ENCODE data around the gene ZNF585A.
"Not testable (repeated sequence)": the region's sequence is repeated elsewhere in the genome, so short reads cannot be mapped to it uniquely, and the experiment has no call there.

The ZNF585A gene

DNA sequence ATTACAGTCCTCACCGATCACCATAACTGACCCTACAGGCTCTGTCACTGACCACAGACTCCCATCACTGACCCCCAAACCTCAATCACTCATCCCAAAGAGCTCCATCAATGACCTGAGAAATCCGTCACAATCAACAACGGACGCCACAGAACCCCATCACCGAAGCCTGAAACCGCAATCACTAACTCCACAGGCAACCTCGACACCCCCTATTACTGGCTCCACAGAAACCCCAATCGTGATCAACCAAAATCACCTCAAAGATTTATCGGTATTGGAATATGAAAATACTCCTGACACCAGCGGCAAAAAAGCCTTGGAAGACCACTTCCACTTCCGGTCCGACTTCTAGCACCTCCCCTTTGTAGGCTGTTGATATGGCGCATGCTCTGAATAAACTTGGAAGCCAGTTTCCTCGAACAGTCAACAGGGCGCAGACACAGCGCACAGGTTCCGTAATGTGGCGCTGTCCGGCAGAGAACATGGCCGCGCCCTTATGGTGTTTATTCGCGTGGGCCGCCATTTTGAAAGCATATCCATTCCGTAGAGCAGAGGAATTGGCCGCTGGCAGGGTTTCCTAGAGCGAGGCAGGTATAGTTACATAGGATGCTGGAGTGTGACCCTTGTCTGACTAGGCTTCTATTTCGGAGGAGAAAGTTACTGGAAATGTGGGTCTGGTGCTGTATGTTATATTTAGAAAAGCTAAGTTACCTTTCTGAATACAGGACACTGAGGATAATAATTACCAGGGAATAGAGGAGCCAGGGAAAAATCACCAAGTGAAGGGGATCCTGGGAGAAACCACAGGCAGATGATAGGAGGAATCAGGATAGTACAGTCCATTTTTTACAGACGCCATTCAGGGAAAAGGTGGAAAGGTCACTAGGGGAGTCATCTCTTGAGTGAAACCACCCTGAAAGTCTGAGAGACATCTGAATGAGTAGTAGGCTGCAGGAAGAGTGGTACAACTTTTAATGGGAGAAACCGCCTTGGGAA lies at the start of gene ZNF585A:
TSS of gene ZNF585A (minus strand) at position 328 of the 999 bp plus-strand sequence. CDS start 2,785 bp downstream, outside the sequence.
- Mint-ChIP-seq H3K27me3 (no peaks in the 10 kb centered on the region), H3K27ac (no peak within 1 kb of the TSS), H3K36me3 (peaks cover 29% of the 10 kb centered on the region), H3K4me1 (no peaks in the 10 kb centered on the region), H3K4me3 (no peak within 1 kb of the TSS), H3K9me3 (peaks cover 14% of the 10 kb centered on the region)
- ATAC-seq: peak; percentile 100

DNA sequence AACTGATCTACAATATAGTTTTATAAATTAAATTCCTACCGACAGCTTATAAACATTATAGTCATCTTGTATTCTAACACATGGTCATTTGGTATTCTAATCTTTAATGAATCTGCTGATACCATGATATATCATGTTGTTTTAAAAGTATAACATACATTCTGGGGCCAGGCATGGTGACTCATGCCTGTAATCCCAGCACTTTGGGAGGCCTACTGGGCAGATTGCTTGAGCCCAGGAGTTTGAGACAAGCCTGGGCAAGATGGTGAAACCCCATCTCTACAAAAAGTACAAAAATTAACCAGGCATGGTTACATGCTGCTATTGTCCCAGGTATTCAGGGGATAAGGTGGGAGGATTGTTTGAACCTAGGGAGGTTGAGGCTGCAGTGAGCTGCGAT lies 48.6 kb upstream of the ZNF585A start:
- Mint-ChIP-seq H3K4me3 (no peak overlapping the region), H3K36me3 (peaks cover 61% of the 10 kb centered on the region), H3K27me3 (no peaks in the 10 kb centered on the region), H3K27ac (no peak overlapping the region), H3K4me1 (peaks cover 24% of the 10 kb centered on the region), H3K9me3 (peaks cover under 1% of the 10 kb centered on the region)
- no peak for ATAC-seq

DNA sequence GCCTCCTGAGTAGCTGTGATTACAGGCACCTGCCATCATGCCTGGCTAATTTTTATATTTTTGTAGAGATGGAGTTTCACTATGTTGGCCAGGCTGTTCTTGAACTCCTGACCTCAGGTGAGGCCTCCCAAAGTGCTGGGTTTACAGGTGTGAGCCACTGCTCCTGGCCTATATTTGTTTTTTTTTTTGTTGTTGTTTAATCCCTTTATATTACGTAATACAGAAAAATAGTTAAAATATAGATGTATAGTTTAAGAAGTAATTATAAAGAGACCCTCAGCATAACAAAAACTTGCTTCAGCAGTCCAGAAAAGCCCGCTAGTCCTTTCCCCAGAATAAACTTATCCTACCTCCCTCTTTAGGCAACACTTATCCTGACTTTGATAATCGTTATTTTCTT lies 47.9 kb upstream of the ZNF585A start:
- no peak overlapping the region for H3K27ac Mint-ChIP-seq
- H3K9me3 Mint-ChIP-seq: no peaks in the 10 kb centered on the region
- peaks cover 54% of the 10 kb centered on the region for H3K36me3 Mint-ChIP-seq
- H3K4me3 Mint-ChIP-seq: no peak overlapping the region
- no peaks in the 10 kb centered on the region for H3K27me3 Mint-ChIP-seq
- no peak for ATAC-seq
- peaks cover 24% of the 10 kb centered on the region for H3K4me1 Mint-ChIP-seq

DNA sequence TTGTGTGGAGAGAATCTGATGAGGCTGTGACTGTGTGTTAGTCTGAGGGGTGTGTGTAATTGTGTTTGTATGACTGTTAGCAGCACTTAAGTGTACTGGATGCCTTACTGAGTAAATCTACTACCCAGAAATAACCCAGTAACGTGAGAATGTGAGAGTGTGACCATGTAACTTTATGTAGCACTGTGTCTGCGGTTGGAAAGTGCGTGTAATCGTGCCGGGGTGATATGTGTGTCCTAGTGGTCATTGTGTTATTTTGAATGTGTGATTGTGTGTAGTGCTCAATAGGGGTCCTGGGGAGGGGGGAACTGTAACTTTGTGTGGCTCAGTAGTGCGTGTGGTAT lies 46.1 kb upstream of the ZNF585A start:
- H3K9me3 Mint-ChIP-seq: no peaks in the 10 kb centered on the region
- peak overlapping the region; percentile 93 for H3K27ac Mint-ChIP-seq
- H3K36me3 Mint-ChIP-seq: peaks cover 42% of the 10 kb centered on the region
- H3K27me3 Mint-ChIP-seq: no peaks in the 10 kb centered on the region
- ATAC-seq: peak; percentile 4
- peak overlapping the region; percentile 90 for H3K4me3 Mint-ChIP-seq
- H3K4me1 Mint-ChIP-seq: peaks cover 24% of the 10 kb centered on the region

DNA sequence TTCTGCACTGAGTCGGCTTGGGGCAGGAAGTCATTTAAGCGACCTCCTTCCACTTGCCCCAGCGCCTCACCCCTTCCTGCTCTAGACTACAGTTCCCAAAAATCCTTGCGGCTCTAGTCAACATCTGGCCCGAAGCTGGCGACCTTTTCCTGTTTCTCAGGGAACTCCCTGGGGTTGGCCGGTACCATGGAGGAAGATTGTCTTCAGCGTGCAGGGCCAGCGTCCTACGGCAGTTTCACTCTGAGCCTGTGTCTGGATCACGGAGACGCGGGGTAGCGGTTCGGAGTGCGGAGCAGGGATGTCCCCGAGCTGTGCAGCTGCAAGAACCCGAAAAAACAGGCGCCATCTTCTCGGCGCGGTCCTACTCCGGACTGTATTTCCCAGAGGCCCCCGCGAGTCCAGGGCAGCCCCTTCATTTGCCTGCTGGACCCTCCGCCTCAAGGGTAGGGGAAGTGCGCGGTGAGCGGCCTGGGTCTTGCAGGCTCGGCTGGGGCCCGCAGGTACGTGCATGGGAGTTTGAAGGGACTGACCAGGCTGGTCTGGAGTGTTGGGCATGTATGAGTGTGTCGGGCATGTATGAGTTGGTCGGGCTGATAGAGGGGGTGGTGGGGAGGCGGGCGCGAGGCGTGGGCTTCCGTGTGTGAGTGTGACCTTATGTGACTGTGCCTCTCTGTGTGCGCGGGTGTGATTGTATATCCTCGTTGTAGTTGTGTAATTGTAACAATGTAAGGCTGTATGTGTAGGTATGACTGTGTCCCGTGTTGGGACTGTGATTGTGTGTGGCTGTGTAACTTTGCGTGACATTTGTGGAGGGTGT lies 45.5 kb upstream of the ZNF585A start, which contains the start of gene ZNF383:
TSS of gene ZNF383 (plus strand) at position 440 of the 817 bp plus-strand sequence. CDS start 12,240 bp downstream, outside the sequence.
- H3K27me3 Mint-ChIP-seq: no peaks in the 10 kb centered on the region

DNA sequence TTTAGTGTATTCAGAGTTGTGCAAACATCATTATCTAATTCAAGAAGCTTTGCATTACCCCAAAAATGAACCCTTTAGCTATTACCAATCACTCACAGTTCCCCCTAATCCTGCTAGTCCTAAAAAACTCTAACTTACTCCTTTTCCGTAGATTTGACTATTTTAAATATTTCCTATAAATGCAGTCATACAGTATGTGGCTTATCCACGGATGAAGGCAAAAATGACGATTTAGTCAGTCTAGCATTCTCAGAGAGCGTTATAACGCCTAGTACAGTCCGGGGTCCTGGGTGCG lies 44.9 kb upstream of the ZNF585A start:
- Mint-ChIP-seq H3K27me3 (no peaks in the 10 kb centered on the region), H3K36me3 (peaks cover 32% of the 10 kb centered on the region), H3K4me1 (peaks cover 24% of the 10 kb centered on the region), H3K4me3 (peak overlapping the region; percentile 90), H3K9me3 (no peaks in the 10 kb centered on the region), H3K27ac (peak overlapping the region; percentile 93)
- ATAC-seq: no peak

More for the DNA sequence above, 45.5 kb upstream of the ZNF585A start, which contains the start of gene ZNF383:
- H3K27ac Mint-ChIP-seq: peak within 1 kb of the TSS; percentile 93
- no peaks in the 10 kb centered on the region for H3K9me3 Mint-ChIP-seq
- peaks cover 38% of the 10 kb centered on the region for H3K36me3 Mint-ChIP-seq
- ATAC-seq: peak; percentile 98
- H3K4me1 Mint-ChIP-seq: peaks cover 24% of the 10 kb centered on the region
- peak within 1 kb of the TSS; percentile 90 for H3K4me3 Mint-ChIP-seq

DNA sequence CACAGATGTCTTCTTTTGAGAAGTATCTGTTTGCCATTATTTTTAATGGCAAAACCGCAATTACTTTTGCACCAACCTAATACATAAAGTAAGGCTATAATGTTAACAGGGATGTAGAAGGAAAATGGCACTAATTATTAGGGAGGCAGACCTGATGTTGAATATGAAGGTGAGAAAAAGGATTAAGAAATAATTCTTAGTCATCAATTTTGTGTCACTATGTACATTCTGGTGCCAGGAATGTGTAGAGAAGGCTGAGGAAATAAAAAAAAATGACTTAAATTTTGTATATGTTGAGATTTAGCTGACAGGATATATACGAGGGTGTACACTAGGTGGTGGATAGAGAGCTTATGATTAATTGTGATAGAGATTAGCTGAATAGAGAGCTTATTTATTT lies 25.3 kb upstream of the ZNF585A start:
- Mint-ChIP-seq H3K4me1 (no peaks in the 10 kb centered on the region), H3K27ac (no peak overlapping the region), H3K4me3 (no peak overlapping the region), H3K9me3 (peaks cover 15% of the 10 kb centered on the region), H3K36me3 (peaks cover 90% of the 10 kb centered on the region), H3K27me3 (no peaks in the 10 kb centered on the region)
- ATAC-seq: no peak

DNA sequence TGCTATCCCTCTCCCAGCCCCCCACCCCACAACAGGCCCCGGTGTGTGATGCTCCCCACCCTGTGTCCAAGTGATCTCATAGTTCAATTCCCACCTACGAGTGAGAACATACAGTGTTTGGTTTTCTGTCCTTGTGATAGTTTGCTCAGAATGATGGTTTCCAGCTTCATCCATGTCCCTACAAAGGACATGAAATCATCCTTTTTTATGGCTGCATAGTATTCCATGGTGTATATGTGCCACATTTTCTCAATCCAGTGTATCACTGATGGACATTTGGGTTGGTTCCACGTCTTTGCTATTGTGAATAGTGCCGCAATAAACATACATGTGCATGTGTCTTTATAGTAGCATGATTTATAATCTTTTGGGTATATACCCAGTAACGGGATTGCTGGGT lies 24.6 kb upstream of the ZNF585A start:
- not testable (repeated sequence) for H3K27ac Mint-ChIP-seq, H3K4me1 Mint-ChIP-seq, ATAC-seq, H3K27me3 Mint-ChIP-seq, H3K4me3 Mint-ChIP-seq
- peaks cover 16% of the 10 kb centered on the region for H3K9me3 Mint-ChIP-seq
- peaks cover 88% of the 10 kb centered on the region for H3K36me3 Mint-ChIP-seq

DNA sequence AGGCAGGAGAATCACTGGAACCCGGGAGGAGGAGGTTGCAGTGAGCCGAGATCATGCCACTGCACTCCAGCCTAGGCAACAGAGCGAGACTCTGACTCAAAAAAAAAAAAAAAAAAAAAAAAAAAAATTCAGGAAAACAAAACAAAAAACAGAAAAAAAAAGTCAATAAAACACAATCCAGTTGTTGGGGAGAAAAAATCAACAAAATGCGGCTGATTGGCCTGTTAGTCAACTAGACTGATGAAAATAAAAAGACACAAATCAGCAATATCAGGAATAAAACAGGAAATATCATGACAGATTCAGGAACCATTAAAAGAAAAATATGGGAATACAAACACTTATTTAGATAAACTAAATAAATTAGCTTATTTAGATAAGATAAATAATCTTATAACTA lies 22.8 kb upstream of the ZNF585A start:
- Mint-ChIP-seq H3K9me3 (peaks cover 20% of the 10 kb centered on the region), H3K36me3 (peaks cover 89% of the 10 kb centered on the region)
- not testable (repeated sequence) for H3K27me3 Mint-ChIP-seq, H3K4me1 Mint-ChIP-seq, ATAC-seq, H3K27ac Mint-ChIP-seq, H3K4me3 Mint-ChIP-seq

DNA sequence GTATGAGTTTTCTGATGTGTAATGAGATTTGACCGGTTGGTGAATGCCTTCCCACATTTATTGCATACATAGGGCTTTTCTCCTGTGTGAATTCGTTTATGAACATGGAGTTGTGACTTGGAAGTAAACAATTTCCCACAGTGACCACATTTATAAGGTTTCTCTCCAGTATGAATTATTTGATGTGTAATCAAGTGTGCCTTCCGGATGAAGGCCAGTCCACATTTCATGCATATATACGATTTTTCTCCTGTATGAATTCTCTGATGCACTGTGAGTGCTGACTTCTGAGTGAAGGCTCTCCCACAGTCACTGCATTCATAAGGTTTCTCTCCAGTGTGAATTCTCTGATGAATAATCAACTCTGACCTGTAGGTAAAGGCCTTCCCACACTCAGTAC lies 13.6 kb upstream of the ZNF585A start:
- not testable (repeated sequence) for H3K27me3 Mint-ChIP-seq, H3K4me1 Mint-ChIP-seq, ATAC-seq, H3K27ac Mint-ChIP-seq, H3K4me3 Mint-ChIP-seq
- Mint-ChIP-seq H3K36me3 (peaks cover 88% of the 10 kb centered on the region), H3K9me3 (peaks cover 37% of the 10 kb centered on the region)

DNA sequence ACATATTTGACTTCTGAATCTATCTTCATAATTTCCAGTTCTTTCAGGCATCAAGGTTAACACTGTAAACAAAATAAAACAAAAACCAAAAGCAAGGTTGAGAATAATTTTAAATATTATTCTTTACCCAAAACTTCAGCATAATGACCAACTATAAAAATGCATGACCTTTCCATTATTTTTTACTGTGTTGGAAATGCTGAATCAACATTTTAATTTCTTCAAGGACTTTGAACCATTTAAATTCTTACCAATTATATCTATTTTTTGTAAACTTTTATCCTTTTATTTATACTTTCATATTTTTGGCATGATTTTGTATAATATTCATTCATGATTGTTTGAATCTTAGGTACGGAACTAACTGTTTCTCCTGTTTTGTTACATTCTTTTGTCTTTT lies 6.9 kb downstream of the ZNF585A start:
- H3K27ac Mint-ChIP-seq: no peak overlapping the region
- peaks cover 26% of the 10 kb centered on the region for H3K9me3 Mint-ChIP-seq
- peaks cover 100% of the 10 kb centered on the region for H3K36me3 Mint-ChIP-seq
- H3K27me3 Mint-ChIP-seq: no peaks in the 10 kb centered on the region
- no peaks in the 10 kb centered on the region for H3K4me1 Mint-ChIP-seq
- ATAC-seq: no peak
- no peak overlapping the region for H3K4me3 Mint-ChIP-seq

DNA sequence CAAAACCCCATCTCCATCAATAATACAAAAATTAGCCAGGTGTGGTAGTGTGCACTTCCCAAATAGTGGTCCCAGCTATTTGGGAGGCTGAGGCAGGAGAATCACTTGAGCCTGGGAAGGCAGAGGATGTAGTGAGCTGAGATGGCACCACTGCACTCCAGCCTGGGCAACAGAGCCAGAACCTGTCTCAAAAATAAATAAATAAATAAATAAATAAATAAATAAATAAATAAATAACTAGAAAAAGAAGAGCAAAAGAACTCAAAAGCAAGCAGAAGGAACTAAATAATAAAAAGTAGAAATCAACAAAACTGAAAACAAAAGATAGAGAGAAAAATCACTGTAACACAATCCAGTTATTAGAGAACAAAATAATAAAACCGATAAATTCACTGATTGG lies 12.3 kb downstream of the ZNF585A start:
- ATAC-seq: no peak
- H3K36me3 Mint-ChIP-seq: peaks cover 100% of the 10 kb centered on the region
- peaks cover 31% of the 10 kb centered on the region for H3K9me3 Mint-ChIP-seq
- no peaks in the 10 kb centered on the region for H3K4me1 Mint-ChIP-seq
- H3K27me3 Mint-ChIP-seq: no peaks in the 10 kb centered on the region
- H3K27ac Mint-ChIP-seq: no peak overlapping the region
- H3K4me3 Mint-ChIP-seq: no peak overlapping the region

DNA sequence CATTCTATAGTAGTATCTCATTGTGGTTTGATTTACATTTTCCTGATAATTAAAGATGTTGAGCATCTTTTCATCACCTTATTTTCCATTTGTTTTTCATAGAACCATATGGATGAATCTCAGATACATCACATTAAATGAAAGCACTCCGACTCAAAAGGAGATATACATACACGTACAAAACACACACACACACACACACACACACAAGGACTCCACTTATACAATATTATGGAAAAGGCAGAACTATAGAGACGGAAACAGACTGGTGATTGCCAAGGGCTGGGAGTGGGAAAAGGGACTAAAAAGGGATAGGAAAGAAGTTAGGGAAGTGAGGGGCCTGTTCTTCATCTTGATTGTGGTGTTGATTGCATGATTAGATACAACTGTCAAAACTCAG lies 24.3 kb downstream of the ZNF585A start:
- H3K27ac Mint-ChIP-seq: no peak overlapping the region
- peaks cover 38% of the 10 kb centered on the region for H3K9me3 Mint-ChIP-seq
- no peaks in the 10 kb centered on the region for H3K27me3 Mint-ChIP-seq
- peaks cover 70% of the 10 kb centered on the region for H3K36me3 Mint-ChIP-seq
- H3K4me3 Mint-ChIP-seq: no peak overlapping the region
- H3K4me1 Mint-ChIP-seq: no peaks in the 10 kb centered on the region
- ATAC-seq: no peak

DNA sequence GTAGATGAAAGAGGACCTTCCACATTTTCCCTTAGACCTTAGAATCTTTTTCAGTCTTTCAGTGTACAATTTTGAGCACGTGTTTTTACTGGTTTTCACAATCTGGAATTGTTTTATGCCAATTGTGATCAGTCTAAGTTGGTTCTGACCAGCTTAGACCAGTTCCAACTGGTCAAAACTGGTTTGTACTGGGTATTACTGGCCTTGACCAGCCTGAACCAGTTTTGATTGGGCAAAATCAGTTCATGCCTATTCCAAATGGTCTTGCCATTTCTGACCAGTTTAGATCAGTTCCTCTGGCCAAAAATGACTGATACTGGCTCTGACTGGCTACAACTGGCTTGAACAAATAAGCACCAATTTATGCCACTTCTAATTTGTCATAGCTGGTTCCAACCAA lies 36.4 kb downstream of the ZNF585A start:
- H3K36me3 Mint-ChIP-seq: peaks cover 46% of the 10 kb centered on the region
- no peak for ATAC-seq

DNA sequence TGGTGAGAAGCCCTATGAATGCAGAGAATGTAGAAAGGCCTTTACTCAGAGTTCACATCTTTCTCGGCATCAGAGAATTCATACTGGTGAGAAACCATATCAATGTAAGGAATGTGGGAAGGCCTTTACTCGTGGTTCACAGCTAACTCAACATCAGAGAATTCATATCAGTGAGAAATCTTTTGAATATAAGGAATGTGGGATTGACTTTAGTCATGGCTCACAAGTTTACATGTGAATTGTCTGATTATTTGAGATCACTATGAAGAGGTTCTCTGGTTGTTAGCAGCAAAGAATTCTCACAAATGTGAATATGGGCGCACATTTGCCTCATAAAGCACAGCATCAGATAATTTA lies 43.7 kb downstream of the ZNF585A start:
- no peak for ATAC-seq
- Mint-ChIP-seq H3K36me3 (peaks cover 84% of the 10 kb centered on the region), H3K9me3 (peaks cover 51% of the 10 kb centered on the region), H3K27me3 (no peaks in the 10 kb centered on the region), H3K4me3 (no peak overlapping the region), H3K4me1 (no peaks in the 10 kb centered on the region), H3K27ac (no peak overlapping the region)

More for the DNA sequence above, 36.4 kb downstream of the ZNF585A start:
- H3K27ac Mint-ChIP-seq: no peak overlapping the region
- no peak overlapping the region for H3K4me3 Mint-ChIP-seq
- H3K4me1 Mint-ChIP-seq: no peaks in the 10 kb centered on the region
- peaks cover 47% of the 10 kb centered on the region for H3K9me3 Mint-ChIP-seq
- H3K27me3 Mint-ChIP-seq: no peaks in the 10 kb centered on the region

Measured in stimulated activated memory B cell treated with anti-CD40 and anti-IgM and Interleukin-4, amounts not matched to agents 10 μg/mL and 1 μg/mL and 100 μg/mL, for 72 hours (primary cell).